GM12878 (cell line): ENCODE data around the gene PIGZ. TPM values are rescaled to one million over a fixed set of nuclear protein-coding genes. Genes with fewer than 3 reads are reported as not detected.

Source experiments
- ATAC-seq: fragments of 200-7000 bp; cut with Tn5 transposase; 3 replicates; pipeline ENCODE4 v1.9.1; 2020; ENCODE audit warnings: mild to moderate bottlenecking, moderate library complexity
- BruUV-seq: library from RNA; stranded (reverse); fragments of 400-500 nt; replicated peaks from 2 replicates; lab custom pipeline; 2021; lab: Mats Ljungman, UMichigan
- CTCF ChIA-PET: fragments of 300-600 bp; sonication (Branson Sonifier 250); formaldehyde crosslinking; extraction: SDS; loops from one replicate; lab custom pipeline; 2021; ENCODE audit warnings: inconsistent platforms; lab: Yijun Ruan, JAX
- POLR2A ChIA-PET: fragments of 350-600 bp; formaldehyde crosslinking; extraction: SDS; loops from one replicate; lab custom pipeline; 2021; ENCODE audit warnings: inconsistent platforms; lab: Charles Lee
- RAD21 ChIA-PET: fragments of 300-600 bp; sonication (Branson Sonifier 250); formaldehyde crosslinking; loops from one replicate; lab custom pipeline; 2023; ENCODE audit warnings: antibody characterized with exemption; ENCODE audit not compliant: unreplicated experiment; lab: Charles Lee
- SMC1A ChIA-PET: fragments of 300-600 bp; sonication (Branson Sonifier 250); formaldehyde crosslinking; loops from one replicate; lab custom pipeline; 2023; ENCODE audit not compliant: unreplicated experiment, uncharacterized antibody; lab: Charles Lee
- DNase-seq: peaks from one replicate; pipeline ENCODE4 v3.0.0-alpha.2; 2011; ENCODE audit warnings: low read depth, low spot score
- FAIRE-seq: peaks from 3 replicates; lab custom pipeline; 2011; peaks lifted over from hg19 to GRCh38; lab: Jason Lieb, UNC
- H2AFZ ChIP-seq: 2 replicates; pipeline ENCODE4 v1.6.0; 2011; ENCODE audit warnings: low read depth, low read length, control low read depth; ENCODE audit not compliant: control insufficient read depth
- H3K27ac ChIP-seq: 2 replicates; pipeline ENCODE4 v1.5.1; 2011; ENCODE audit warnings: control low read depth; ENCODE audit not compliant: control insufficient read depth, insufficient read depth
- H3K27me3 ChIP-seq, 2 experiments: replicated peaks in 1 of 2; 2 replicates each; pipeline versions ENCODE4 v1.6.0 to v1.6.1; 2011; ENCODE audit warnings: low read length in 1 of 2; ENCODE audit not compliant: control insufficient read depth in 2 of 2, insufficient read depth in 2 of 2
- H3K36me3 ChIP-seq, 2 experiments: 2 replicates each; pipeline ENCODE4 v1.5.1; 2011; ENCODE audit warnings: low read length in 1 of 2; ENCODE audit not compliant: control insufficient read depth in 2 of 2, insufficient read depth in 2 of 2
- H3K4me1 ChIP-seq: 2 replicates; pipeline ENCODE4 v1.6.1; 2011; ENCODE audit warnings: mild to moderate bottlenecking, low read length, moderate library complexity, mixed read lengths; ENCODE audit not compliant: control insufficient read depth, insufficient read depth
- H3K4me2 ChIP-seq: 2 replicates; pipeline ENCODE4 v1.6.0; 2011; ENCODE audit warnings: control low read depth; ENCODE audit not compliant: control insufficient read depth, insufficient read depth
- H3K4me3 ChIP-seq: fragments of 200-600 bp; sonication (generic); 2 replicates; pipeline ENCODE4 v1.5.1; 2016
- H3K79me2 ChIP-seq: 2 replicates; pipeline ENCODE4 v1.6.0; 2011; ENCODE audit warnings: low read length; ENCODE audit not compliant: control insufficient read depth, insufficient read depth
- H3K9ac ChIP-seq: 2 replicates; pipeline ENCODE4 v1.8.0; 2011; ENCODE audit warnings: low read length, control low read depth, mixed read lengths; ENCODE audit not compliant: control insufficient read depth, insufficient read depth
- H3K9me3 ChIP-seq: replicated peaks from 3 replicates; pipeline ENCODE4 v1.5.1; 2011; ENCODE audit warnings: mild to moderate bottlenecking, low read length; ENCODE audit not compliant: control insufficient read depth, insufficient read depth
- H4K20me1 ChIP-seq: 2 replicates; pipeline ENCODE4 v1.6.0; 2011; ENCODE audit not compliant: control insufficient read depth, insufficient read depth
- BCL3 ChIP-seq: IDR thresholded peaks from 2 replicates; pipeline ENCODE4 v1.6.1; 2011; ENCODE audit warnings: borderline replicate concordance, low read depth, mild to moderate bottlenecking, moderate library complexity, low read length; ENCODE audit not compliant: insufficient read depth, poor library complexity, severe bottlenecking
- CREB1 ChIP-seq: IDR thresholded peaks from 2 replicates; pipeline ENCODE4 v1.6.1; 2012; ENCODE audit warnings: low read depth, mild to moderate bottlenecking, inconsistent platforms
- CREM ChIP-seq: IDR thresholded peaks from 2 replicates; pipeline ENCODE4 v1.6.1; 2014; ENCODE audit warnings: antibody characterized with exemption, low read depth
- EGR1 ChIP-seq, 2 experiments: IDR thresholded peaks; 1 replicate in 1 of 2; 2 replicates in 1 of 2; pipeline ENCODE4 v1.6.1; 2011 to 2012; ENCODE audit warnings: low read depth in 2 of 2, low read length in 2 of 2, borderline replicate concordance in 1 of 2, mild to moderate bottlenecking in 1 of 2, moderate library complexity in 1 of 2
- HCFC1 ChIP-seq: fragments of 150-350 bp; IDR thresholded peaks from 2 replicates; pipeline ENCODE4 v1.6.1; 2014; ENCODE audit warnings: low read length
- HDAC6 ChIP-seq: fragments of 200-600 bp; sonication (generic); IDR thresholded peaks from one replicate; pipeline ENCODE4 v1.8.0; 2017; ENCODE audit warnings: antibody characterized with exemption; ENCODE audit not compliant: unreplicated experiment
- IKZF1 ChIP-seq: fragments of 450-650 bp; conservative IDR thresholded peaks from 2 replicates; pipeline ENCODE4 v1.6.1; 2017; ENCODE audit warnings: antibody characterized with exemption, mild to moderate bottlenecking
- IKZF2 ChIP-seq, 2 experiments: fragments of 450-650 bp; IDR thresholded peaks; 2 replicates each; pipeline ENCODE4 v1.6.1; 2017; ENCODE audit warnings: mild to moderate bottlenecking in 2 of 2, moderate library complexity in 2 of 2
- JUNB ChIP-seq: IDR thresholded peaks from 2 replicates; pipeline ENCODE4 v1.6.1; 2016; ENCODE audit warnings: antibody characterized with exemption, mild to moderate bottlenecking
- LARP7 ChIP-seq: fragments of 450-650 bp; IDR thresholded peaks from 2 replicates; pipeline ENCODE4 v1.6.1; 2017; ENCODE audit warnings: mild to moderate bottlenecking
- MEF2A ChIP-seq: IDR thresholded peaks from 2 replicates; pipeline ENCODE4 v1.6.1; 2011; ENCODE audit warnings: low read depth, mild to moderate bottlenecking, low read length, moderate library complexity; ENCODE audit not compliant: insufficient read depth
- NFXL1 ChIP-seq: fragments of 450-650 bp; IDR thresholded peaks from 2 replicates; pipeline ENCODE4 v1.6.1; 2017; ENCODE audit warnings: antibody characterized with exemption, mild to moderate bottlenecking, borderline replicate concordance
- NR2C2 ChIP-seq: IDR thresholded peaks from 2 replicates; pipeline ENCODE4 v1.6.1; 2011; ENCODE audit warnings: borderline replicate concordance, low read depth; ENCODE audit not compliant: control insufficient read depth, insufficient read length
- PBX3 ChIP-seq: IDR thresholded peaks from 2 replicates; pipeline ENCODE4 v1.6.1; 2011; ENCODE audit warnings: mild to moderate bottlenecking, low read depth, low read length, moderate library complexity; ENCODE audit not compliant: insufficient replicate concordance
- PML ChIP-seq: IDR thresholded peaks from 2 replicates; pipeline ENCODE4 v1.6.1; 2012; ENCODE audit warnings: low read length, inconsistent platforms
- POLR2A ChIP-seq: IDR thresholded peaks from 2 replicates; pipeline ENCODE4 v1.6.1; 2011; ENCODE audit warnings: low read depth, mild to moderate bottlenecking, low read length
- PRDM15 ChIP-seq: fragments of 450-650 bp; formaldehyde crosslinking; IDR thresholded peaks from 2 replicates; pipeline ENCODE4 v1.4.0; 2020; ENCODE audit warnings: mild to moderate bottlenecking, moderate library complexity
- SIN3A ChIP-seq: IDR thresholded peaks from 2 replicates; pipeline ENCODE4 v1.6.1; 2012; ENCODE audit warnings: low read depth, low read length, improper control_type of control experiment
- YBX1 ChIP-seq: fragments of 450-650 bp; IDR thresholded peaks from 2 replicates; pipeline ENCODE4 v1.6.1; 2016; ENCODE audit warnings: antibody characterized with exemption
- WGBS: methylation state at CpG from one replicate; pipeline ENCODE4 v1.1.6; 2016; ENCODE audit warnings: low lambda C conversion rate; ENCODE audit not compliant: insufficient replicate concordance, insufficient coverage; ENCODE audit errors: missing lambda C conversion rate; 5-methylcytosine and 5-hydroxymethylcytosine counted together
- in situ Hi-C: fragments of 300-500 bp; cut with MboI; formaldehyde crosslinking; loops from 9 replicates; pipeline ENCODE4 v1.14.3; 2018; ENCODE audit warnings: mixed read lengths
- intact Hi-C: fragments of 100-400 bp; cut with micrococcal nuclease; formaldehyde crosslinking; loops from one replicate; pipeline ENCODE4 v1.14.2; 2022; ENCODE audit not compliant: unreplicated experiment
- polyA plus RNA-seq, 11 experiments: library from polyadenylated mRNA; depleted of rRNA in 4 of 11; unstranded in 6 of 11; stranded (reverse) in 5 of 11; fragments of >200 nt; fragmentation: Nextera tagmentation in 4 of 11; fragmentation: Illumina TruSeq in 1 of 11; extraction: Ambion mirVana in 4 of 11; extraction: Trizol in 1 of 11; gene quantifications; 1 replicate in 1 of 11; 2 replicates in 10 of 11; pipeline versions ENCODE4 v1.2.1 to v1.2.3, GENCODE V29; 2011 to 2016; ENCODE audit warnings: inconsistent platforms in 2 of 11, missing spikeins in 2 of 11, low read depth in 1 of 11
- total RNA-seq, 4 experiments: library from RNA; depleted of rRNA in 3 of 4; stranded (reverse); fragments of >200 nt in 3 of 4; fragmentation: Illumina TruSeq in 1 of 4; extraction: Trizol in 1 of 4; gene quantifications; 2 replicates each; pipeline versions ENCODE4 v1.2.1 to v1.2.3, GENCODE V29; 2013 to 2021

The PIGZ gene
- total and polyA plus RNA-seq, 10 of the 15 experiments (the other 5 are each of a cell fraction or from before 2014, with no cell fraction given), result 0.06 to 1.2 (median 0.64) TPM

- TF ChIP-seq PRDM15 (CRISPR knock-in tag) (no peak), LARP7 (no peak), IKZF1 (no peak), PBX3 (no peak)
- TF ChIP-seq, all 136 proteins: peak for 0
These were observed 27.2 kb upstream of the PIGZ start (continued) for GRCh38 chr3:196995646-196996355.

- H3K79me2 ChIP-seq, result no peaks in the 10 kb centered on the region
- WGBS, result 95% methylated on average over 19 of the region's 19 CpGs
- H3K4me1 ChIP-seq, result no peaks in the 10 kb centered on the region
- H3K27me3 ChIP-seq, result no peaks in the 10 kb centered on the region
- no peaks in the 10 kb centered on the region for H3K36me3 ChIP-seq
- H3K9ac ChIP-seq, result no peak overlapping the region
- H3K4me3 ChIP-seq, result no peak overlapping the region
- in situ Hi-C loops, result loop anchor here (25.0 kb wide), 1 partner anchor 517 kb away; no protein-coding TSS in a partner anchor
- no peaks in the 10 kb centered on the region; the same call in 2 of the 3 replicates for H3K9me3 ChIP-seq
- no peak overlapping the region for H2AFZ ChIP-seq
- POLR2A ChIA-PET, result no interaction called here
- H4K20me1 ChIP-seq, result no peaks in the 10 kb centered on the region
- DNase-seq, result no peak
- CTCF ChIA-PET, result no interaction called here
- SMC1A ChIA-PET, result interaction anchor here (1.0 kb wide), 1 partner anchor 36 kb away, joined by 3 read pairs; no protein-coding TSS in a partner anchor
- no peak overlapping the region for H3K27ac ChIP-seq
- ATAC-seq, result no peak
- RAD21 ChIA-PET, result no interaction called here
- H3K4me2 ChIP-seq, result no peak overlapping the region
- FAIRE-seq, result no peak
- no TSS peak for BruUV-seq
- intact Hi-C loops, result no loop called here
- no peak for TF ChIP-seq NFXL1
- TF ChIP-seq YBX1, result no peak
- no peak for TF ChIP-seq HCFC1
- no peak for TF ChIP-seq PML
- no peak for TF ChIP-seq MEF2A
- peak; percentile 61 for TF ChIP-seq NR2C2
- TF ChIP-seq JUNB, result no peak
- no peak for TF ChIP-seq IKZF2 (IDR thresholded peaks at IDR 0.05)
- TF ChIP-seq EGR1 (IDR thresholded peaks at IDR 0.05; ENCODE audit: borderline replicate concordance in 1 of 2, low read depth in 2 of 2, low read length in 2 of 2), result no peak
- no peak for TF ChIP-seq CREB1
- no peak for TF ChIP-seq SIN3A
- TF ChIP-seq HDAC6, result no peak
- peak; percentile 86 for TF ChIP-seq BCL3
- no peak for TF ChIP-seq POLR2A
- no peak for TF ChIP-seq CREM
These were observed 26.4 kb upstream of the PIGZ start for GRCh38 chr3:196995027-196995426.
